NCI-H446 (cell line): ENCODE measurements around the gene IFT25.

Source experiments
- DNase-seq, 2 experiments: peaks; one replicate each; lab custom pipeline; 2025; lab: John Stamatoyannopoulos, UW

IFT25 gene

DNA sequence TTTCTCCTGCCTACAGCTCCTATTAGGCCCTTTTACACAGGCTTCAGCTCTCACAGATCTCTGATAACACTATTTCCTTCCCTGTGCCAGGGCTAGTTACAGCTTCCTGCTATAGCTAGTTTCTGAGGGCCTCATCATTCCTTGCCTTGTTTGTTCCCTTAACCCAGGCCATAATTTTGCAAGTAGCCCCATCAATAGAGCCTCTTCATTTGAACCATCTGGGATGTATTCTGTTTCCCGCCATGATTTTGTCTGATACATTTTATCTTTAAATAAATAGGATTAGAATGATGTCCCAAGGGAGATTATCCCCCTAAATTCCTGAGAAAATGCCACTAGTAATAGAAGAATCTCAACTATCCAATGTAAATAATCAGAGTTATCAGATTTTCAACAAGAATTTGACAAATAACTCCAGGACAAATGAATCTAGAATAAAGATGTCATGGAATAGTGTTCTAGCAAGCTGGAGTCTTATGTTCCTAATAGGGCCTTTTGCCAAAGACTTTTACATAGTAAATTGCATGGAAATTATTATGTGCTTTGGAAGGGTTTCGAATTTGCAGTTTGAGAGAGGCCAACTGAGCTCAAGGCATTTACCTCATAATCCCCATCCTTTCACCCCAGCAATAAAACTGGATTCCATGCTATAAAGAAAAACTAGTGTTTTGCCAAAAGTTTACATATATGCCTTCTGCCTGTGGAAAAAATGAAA lies 16.1 kb downstream of the IFT25 start:
- no peak for DNase-seq

GRCh38 chr1:53927376-53927881 lies 18.1 kb downstream of the IFT25 start:
- no peak for DNase-seq

GRCh38 chr1:53919675-53920066 lies 25.8 kb downstream of the IFT25 start:
- DNase-seq, result no peak

- no peak for DNase-seq
Observed at GRCh38 chr1:53918343-53918742, 27.2 kb downstream of the IFT25 start.

- DNase-seq, result no peak
Observed at GRCh38 chr1:53913352-53914033, 32.0 kb downstream of the IFT25 start.

DNA sequence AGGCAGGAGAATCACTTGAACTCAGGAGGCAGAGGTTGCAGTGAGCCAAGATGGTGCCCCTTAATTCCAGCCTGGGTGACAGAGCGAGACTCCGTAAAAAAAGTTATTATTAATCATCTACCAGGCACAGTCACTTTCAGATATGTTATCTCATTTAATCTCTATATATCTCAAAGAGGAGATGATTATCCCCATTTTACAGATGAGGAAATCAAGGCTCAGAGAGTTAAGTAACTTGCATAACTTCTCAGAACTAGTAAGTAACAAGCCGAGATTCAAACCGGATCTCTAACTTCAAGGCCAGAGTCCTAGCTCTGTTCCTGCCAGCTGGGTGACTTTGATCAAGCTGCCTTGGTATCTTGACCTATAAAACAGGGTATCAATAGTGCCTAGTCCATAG lies 34.1 kb downstream of the IFT25 start:
- no peak for DNase-seq

- no peak for DNase-seq
Observed at GRCh38 chr1:53909946-53910345, 35.6 kb downstream of the IFT25 start.

DNA sequence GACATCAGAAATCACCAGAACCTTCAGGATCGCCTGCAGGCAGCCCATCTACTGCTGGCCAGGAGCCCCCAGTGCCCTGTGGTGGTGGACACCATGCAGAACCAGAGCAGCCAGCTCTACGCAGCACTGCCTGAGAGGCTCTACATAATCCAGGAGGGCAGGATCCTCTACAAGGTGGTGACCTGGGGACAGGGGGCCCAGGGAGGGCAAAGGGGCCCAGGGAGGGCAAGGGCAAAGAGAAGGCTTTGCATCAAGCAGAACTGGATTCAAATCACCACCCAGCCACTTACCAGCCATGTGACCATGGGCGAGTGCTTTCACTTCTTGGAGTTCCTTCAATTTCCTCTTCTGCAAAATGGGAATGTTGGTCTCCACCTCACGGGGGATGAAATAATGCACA lies 39.4 kb downstream of the IFT25 start:
- DNase-seq, result no peak

DNA sequence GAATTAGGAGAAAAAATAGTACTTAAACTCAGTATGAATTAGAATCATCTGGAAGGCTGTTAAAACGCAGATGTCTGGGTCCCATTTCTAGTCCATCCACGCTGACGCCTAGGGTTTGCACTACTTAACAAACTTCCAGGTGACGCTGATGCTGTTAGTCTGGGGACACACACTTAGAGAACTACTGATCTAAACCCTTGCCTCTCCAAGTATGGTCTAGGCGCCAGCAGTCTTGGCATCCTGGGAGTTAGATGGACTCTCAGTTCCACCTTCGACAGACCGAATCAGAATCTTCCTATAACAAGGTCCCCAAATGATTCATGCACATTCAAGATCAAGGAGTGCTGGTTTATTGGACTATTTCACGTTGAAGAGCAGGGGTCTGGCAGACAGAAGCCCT lies 40.0 kb downstream of the IFT25 start:
- DNase-seq, result no peak

- DNase-seq, result no peak
Observed at GRCh38 chr1:53902235-53903138, 43.0 kb downstream of the IFT25 start.

- no peak for DNase-seq
Observed at GRCh38 chr1:53899708-53900107, 45.8 kb downstream of the IFT25 start.

- DNase-seq, result peak; percentile 68 to 88
Observed at GRCh38 chr1:53899206-53899628, 46.3 kb downstream of the IFT25 start.

DNA sequence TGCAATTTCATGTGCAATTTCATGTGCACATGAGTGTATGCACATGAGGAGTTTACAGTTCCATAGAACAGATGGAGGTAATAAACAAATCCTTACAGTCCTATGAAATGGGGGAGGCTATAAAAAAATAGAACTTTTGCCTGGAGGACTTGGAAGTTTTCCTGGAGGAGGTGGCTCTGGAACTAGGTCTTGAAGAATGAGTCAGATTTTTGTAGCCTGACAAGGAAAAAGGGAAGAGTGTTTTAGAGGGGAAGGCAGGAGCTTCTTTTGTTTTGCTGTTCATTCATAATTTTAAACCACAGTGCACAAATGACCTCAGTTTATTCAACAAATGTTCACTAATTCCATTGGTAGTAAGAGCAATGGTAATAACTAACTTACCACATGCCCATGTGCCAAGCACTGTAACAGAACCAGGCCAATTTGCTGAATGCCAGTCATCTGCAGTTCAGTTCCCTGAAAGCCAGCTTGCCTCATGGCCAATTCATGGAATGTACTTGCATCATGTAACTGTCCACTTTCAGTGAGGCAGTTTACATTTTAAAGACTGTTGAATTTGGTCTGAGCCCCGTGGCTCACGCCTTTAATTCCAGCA lies 48.8 kb downstream of the IFT25 start:
- peak; percentile 11 to 69 for DNase-seq

GRCh38 chr1:53895421-53895820 lies 50.1 kb downstream of the IFT25 start:
- no peak for DNase-seq

- DNase-seq, result no peak
Observed at GRCh38 chr1:53894644-53895043, 50.9 kb downstream of the IFT25 start.

DNA sequence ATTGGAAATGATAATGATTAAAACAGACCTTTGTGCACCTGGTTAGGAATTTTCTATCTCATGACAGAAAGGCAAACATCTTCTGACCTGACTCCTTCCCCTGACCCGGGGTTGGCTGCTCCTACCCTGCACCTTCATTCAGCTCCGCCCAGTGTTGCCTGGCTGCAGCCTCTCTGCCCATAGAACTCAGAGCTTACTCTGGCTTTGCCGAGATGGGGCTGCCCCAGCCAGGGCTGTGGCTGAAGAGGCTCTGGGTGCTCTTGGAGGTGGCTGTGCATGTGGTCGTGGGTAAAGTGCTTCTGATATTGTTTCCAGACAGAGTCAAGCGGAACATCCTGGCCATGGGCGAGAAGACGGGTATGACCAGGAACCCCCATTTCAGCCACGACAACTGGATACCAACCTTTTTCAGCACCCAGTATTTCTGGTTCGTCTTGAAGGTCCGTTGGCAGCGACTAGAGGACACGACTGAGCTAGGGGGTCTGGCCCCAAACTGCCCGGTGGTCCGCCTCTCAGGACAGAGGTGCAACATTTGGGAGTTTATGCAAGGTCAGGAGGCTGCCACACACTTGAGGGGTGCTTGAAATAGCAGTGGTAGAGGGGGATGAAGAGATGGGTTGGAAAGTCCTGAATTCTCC lies 51.4 kb downstream of the IFT25 start, which contains the start of gene DIO1:
Gene DIO1, plus strand, starts transcription at position 189 of the 638 bp plus-strand sequence. Its CDS starts 24 bp downstream, at position 213.
- no peak for DNase-seq

DNA sequence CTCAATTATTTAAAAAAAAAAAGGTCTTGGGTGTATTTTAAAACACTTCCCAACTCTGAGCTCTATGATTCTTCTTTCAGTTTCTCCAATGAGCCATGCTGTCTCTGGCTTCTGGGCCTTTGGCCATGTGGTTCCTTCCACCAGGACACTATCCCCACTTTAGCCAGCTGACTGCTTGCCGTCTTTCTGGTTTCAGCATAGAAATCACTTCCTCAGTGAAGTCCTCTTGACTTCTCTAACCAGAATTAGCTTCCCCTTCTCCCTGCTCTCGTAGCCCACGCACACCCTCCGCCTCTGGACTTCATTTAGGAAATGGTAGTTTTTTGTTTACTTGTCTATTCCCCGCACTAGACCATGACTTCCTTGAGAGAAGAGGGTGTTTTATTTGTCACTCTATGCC lies 52.6 kb downstream of the IFT25 start:
- peak in 1 of 2 experiments; percentile 11 for DNase-seq

GRCh38 chr1:53891678-53892077 lies 53.8 kb downstream of the IFT25 start:
- no peak for DNase-seq

- no peak for DNase-seq
Observed at GRCh38 chr1:53891018-53891417, 54.5 kb downstream of the IFT25 start.

DNA sequence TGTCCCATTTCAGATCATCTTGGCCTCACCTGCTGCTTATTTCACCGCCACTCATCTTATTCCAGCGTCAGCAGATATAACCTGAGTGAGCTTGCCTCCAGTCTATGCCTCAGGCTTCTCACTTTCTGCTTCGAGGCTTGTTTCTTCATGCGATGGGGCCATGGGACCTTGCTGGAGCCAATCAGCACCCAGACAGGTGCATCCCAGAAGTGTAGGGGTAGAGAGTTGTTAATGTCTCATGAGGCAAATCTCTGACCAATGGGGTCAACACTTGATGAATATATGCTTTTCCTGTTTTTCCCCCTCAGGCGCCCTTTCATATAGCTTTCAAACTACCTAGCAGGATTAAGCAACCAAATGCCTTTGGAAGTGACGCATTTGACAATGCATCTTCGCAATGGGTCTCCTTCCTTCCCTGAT lies 55.0 kb downstream of the IFT25 start:
- DNase-seq, result no peak
